Central memory CD4-positive, alpha-beta T cell (primary cell): ENCODE data around the gene NUDT8.
"Not testable (repeated sequence)": the region's sequence is repeated elsewhere in the genome, so short reads cannot be mapped to it uniquely, and the experiment has no call there.

ENCODE experiments used
- DNase-seq: peaks from one replicate; pipeline ENCODE4 v3.0.0; 2022
- total RNA-seq, 3 experiments: gene quantifications; one replicate each; lab custom pipeline; 2026; lab: John Stamatoyannopoulos, UW

NUDT8 gene, protein sequence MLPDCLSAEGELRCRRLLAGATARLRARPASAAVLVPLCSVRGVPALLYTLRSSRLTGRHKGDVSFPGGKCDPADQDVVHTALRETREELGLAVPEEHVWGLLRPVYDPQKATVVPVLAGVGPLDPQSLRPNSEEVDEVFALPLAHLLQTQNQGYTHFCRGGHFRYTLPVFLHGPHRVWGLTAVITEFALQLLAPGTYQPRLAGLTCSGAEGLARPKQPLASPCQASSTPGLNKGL
- total RNA-seq = 0.58 to 2.5 (median 1.8) reads per million in 3 experiments

DNA sequence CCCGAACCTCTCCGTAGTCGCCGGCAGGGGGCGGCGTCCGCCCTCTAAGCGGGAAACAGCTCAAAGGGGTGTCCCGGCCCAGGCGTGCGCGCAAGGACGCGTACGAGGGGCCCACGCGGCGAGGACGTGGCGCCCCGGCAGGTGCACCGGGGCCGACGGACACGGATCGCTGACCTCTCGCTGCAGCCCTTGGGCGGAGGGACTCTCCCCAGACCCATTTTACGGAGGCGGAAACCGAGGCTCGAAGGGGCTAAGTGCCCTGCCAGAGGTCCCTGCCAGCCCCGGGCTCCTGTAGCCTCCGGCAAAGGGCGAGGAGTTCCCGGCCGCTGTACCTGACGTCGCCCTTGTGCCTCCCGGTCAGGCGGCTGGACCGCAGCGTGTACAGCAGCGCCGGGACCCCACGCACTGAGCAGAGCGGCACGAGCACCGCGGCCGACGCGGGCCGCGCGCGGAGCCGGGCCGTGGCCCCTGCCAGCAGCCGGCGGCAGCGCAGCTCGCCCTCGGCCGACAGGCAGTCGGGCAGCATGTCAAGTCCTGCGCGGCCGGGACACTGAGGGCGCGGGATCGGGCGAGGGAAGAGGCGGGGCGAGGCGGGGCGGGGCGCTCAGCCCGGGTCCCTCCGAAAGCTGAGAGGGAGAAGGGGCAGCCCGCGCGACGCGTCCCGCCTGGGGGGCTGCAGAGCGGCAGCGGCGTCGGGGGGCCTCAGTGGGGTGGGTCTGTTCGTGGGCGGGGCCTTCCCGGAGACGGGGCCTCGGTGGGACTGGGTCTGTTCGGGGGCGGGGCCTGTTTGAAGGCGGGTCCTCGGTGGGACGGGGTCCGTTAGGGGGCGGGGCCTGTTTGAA, at the start of gene NUDT8:
Gene NUDT8, minus strand, starts transcription at position 552 of the 842 bp plus-strand sequence. Its CDS starts 26 bp downstream, at position 526.
- peak; percentile 83 for DNase-seq

- DNase-seq = no peak
Measured at GRCh38 chr11:67675058-67675747, 45.5 kb upstream of the NUDT8 start.

GRCh38 chr11:67674442-67674871, 44.7 kb upstream of the NUDT8 start, which contains the start of gene ALDH3B2:
ALDH3B2 (minus strand) TSS chr11:67674623; CDS start chr11:67666935, 7,688 bp downstream.
- DNase-seq = no peak

DNA sequence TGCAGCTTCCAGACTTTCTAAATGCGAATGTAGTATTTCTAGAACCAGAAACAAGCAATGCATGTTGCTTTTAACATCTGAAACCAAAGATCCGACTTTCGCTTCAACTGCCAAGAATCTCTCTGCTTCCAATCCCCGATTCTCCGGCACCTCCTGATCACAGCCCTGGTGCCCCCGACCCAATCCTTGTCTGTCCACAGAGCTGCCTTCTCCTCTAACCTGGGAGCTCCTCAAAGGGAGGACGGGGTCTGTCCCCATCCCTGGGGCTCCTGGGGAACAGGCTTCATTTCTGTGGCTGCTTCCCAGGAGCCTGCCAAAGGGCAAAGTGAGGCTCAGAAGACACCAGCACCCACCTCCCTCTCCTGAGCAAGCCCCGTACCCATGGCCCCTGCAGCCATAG, 44.2 kb upstream of the NUDT8 start:
- no peak for DNase-seq

- no peak for DNase-seq
Measured at GRCh38 chr11:67673358-67673757, 43.6 kb upstream of the NUDT8 start.

- DNase-seq = no peak
Measured at GRCh38 chr11:67671211-67671520, 41.4 kb upstream of the NUDT8 start.

DNA sequence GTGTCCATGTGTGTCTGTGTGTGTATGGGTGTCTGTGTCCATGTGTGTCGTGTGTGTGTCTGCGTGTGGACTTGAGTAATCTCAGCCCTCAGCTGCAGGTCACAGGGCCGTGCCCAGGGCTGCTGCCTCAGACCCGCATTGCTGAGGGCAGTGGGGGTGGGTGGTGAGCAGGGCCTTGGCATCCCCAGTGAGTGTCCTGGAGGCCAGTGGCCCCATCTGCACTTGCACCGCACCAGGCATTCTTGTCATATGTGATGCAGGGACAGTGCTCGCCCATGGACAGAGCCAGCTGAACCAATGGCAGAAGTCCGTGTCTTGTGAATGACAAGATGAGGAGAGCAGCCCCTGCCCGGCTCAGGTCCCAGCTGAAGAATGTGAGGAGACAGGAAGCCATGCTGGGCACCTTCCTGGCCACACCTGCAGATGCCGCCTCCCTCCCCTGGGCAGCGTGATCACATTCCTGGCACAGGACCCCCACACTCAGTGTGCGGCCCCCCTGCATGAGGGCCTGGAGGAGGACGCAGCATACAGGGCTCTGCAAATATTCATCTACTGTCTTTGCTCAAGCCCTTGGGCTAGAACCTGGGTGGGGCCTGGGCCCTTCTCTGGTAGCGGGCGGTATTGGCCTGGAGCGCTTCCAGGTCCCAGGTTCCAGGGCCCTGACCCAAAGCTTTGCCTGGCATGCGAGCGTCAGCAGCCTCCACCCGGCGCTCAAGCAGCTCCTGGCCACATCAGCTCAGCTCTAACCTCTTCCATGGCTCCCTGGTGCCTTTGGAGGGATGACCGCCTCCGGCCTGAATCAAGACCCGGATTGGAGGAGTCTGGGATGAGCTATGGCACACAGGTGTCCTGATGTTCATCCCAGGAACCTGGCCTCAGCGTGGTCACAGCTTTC, 40.8 kb upstream of the NUDT8 start:
- no peak for DNase-seq

- DNase-seq = no peak
Measured at GRCh38 chr11:67668192-67668551, 38.4 kb upstream of the NUDT8 start.

GRCh38 chr11:67667490-67668191, 37.9 kb upstream of the NUDT8 start:
- no peak for DNase-seq

DNA sequence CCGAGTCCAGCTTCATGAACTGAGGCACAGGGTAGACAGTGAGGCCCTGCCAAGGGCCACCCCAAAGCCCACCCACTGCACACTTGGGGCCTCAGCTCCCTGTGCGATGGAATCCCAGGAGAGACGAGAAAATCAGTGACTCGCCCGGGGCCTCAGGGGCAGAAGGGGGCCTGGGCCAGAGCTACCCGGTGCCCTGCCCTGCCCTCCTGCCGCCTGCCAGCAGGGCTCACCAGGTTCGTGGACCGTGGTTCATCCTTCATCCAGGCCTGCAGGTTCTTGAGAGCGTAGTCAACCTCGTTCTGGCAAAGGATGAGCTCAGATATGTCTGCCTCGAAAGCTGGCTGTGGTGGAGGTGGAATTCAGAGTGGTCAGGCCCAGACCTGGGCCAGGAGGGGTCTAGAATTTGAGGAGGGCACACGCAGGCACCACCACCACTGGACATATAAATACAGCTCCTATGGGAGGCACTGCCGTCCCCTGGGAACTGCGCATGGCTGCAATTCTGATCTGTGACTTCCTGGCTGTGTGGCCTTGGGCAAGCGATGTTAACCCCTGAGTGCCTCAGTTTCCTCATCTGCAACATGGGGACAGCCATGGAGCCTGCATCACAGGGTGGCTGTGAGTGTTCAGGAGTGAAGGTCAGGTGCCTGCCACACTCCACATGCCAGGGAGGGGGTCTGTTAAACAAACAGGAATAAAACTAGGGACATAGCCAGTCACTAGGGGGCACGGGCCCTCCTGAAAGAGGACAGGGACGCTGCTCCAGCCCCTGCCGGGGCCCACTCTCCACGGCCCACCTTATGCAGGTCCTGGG, 37.1 kb upstream of the NUDT8 start:
- no peak for DNase-seq

DNA sequence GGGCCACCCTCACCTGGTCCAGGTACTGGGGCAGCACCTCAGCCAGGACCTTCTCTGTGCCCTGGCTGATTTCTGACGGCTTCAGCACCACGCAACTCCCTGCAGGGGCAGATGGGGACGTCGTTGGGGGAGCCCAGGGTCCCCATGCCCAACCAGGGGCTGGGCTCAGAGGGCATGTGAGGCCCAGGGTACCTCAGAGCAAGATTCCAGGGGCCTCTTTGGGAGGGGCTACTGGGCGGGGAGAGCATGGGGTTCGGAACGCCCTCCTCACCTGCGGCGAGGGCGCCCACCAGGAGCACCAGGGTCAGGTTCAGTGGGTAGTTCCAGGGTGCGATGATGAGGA, 36.5 kb upstream of the NUDT8 start:
- DNase-seq = no peak

DNA sequence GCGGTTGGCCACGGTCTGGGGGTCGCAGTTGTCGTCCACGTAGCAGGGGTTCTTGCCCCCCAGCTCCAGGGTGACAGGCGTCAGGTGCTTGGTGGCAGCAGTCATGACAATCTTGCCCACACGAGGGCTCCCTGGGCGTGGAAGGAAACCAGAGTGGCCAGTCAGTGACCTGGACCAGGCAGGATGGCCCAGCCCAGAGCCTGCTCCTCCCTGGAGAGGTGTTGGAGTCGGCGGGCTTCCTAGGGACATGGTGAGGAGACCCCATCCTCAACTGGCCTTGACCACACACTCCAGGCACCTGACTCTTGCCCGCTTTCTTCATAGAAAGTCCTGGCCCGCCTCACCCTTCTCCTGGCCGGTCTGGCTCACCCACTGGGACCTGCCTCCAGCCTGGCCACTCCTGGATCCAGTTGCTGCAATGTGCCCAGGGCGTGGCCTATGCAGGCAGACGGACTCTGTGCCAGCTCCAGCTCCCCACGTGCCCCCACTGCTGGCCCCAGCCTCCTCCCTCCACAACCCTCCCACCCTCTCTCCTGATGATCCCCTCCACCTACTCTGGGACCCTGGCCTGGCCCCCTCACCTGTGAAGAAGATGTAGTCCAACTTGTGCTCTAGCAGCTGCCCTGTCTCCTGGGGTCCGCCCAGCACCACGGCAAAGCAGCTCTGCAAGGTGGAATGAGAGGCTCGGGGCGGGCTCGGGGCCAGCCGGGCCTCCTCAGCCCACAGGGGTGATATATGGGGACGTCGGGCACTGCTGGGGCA, 36.0 kb upstream of the NUDT8 start:
- DNase-seq = no peak

GRCh38 chr11:67664696-67665540, 35.2 kb upstream of the NUDT8 start:
- DNase-seq = no peak

- DNase-seq = no peak
Measured at GRCh38 chr11:67664213-67664585, 34.5 kb upstream of the NUDT8 start.

DNA sequence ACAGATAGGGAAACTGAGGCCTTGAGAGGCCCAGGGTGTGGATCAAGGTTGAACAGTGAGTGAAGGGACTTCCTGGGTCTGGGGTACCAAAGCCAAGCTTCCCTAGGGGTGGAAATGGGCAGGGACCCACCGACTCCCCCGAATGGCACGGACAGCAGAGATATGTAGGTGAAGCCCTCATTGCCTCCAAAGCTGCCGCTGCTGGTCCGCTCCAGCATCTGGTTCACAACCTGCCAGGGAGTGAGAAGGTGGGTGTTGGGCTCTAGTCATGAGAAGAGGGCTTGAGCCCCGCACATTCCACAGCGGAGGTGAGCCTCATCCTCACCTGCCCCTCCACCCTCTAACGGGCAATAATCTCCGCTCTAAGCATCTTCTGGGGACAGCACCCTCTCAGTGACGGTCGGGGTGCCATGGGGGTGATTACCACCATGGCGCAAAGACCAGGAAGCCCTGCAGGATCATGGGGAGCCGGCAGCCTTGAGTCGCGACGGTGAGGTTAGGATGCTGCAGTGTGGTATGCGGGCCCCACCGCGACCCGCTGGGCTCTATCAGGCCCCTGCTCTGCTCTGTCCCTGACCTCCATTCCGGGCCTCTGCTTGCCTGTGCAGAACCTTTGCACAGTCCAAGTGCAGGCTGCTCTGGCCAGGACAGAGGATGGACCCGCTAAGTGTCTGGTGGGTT, 33.9 kb upstream of the NUDT8 start:
- no peak for DNase-seq

GRCh38 chr11:67662835-67663531, 33.2 kb upstream of the NUDT8 start:
- DNase-seq = no peak

DNA sequence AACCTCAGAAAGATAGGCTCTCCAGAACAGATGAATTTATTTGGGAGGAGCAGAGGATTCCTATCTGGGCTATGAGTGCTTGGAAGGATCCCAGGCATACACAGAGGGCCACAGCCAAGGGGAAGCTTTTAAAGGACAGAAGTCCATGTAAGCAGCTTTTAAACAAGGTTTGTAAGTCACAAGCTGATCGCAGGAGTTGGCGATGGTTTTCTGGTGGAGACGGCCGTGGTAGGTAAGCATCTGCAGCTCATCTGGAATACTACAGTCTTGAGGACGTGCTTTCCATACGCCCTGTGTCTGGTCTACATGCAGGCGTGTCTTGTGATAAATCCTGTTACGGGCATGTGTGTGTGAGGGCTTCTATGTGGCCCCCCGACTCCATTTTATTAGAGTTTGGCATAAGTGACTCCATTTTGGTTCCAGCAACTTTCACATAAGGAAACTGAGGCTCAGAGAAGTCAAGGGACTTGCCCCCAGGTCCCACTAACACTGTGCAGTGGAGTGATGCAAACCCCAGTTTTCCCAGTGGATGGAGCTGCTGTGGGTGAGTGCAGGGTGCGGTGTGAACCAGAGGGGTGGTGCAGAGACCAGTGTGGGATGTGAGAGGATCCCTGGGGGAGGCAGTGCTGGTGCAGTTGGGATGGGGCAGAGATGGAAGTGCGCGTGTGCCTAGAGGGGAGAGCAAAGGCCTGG, 32.6 kb upstream of the NUDT8 start:
- DNase-seq = no peak

DNA sequence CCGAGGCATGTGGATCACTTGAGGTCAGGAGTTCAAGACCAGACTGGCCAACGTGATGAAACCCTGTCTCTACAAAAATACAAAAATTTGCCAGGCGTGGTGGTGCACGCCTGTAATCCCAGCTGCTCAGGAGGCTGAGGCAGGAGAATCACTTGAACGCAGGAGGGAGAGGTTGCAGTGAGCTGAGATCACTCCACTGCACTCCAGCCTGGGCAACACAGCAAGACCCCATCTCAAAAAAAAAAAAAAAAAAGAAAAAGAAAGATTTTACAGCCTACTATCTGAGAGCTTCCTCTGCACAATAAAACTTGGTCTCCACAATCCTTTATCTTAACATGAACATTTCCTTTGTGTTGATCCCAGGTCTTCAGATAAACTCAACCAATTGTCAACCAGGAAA, 31.0 kb upstream of the NUDT8 start:
- not testable (repeated sequence) for DNase-seq
